Heart left ventricle (tissue), 13 donors: Measurements from ENCODE around the gene ZNF20.

Experiments used
- POLR2A ChIP-seq, 2 donors: fragments of 450-650 bp; IDR thresholded peaks; one replicate each; pipeline ENCODE4 v1.6.1; 2017; ENCODE audit warnings: antibody characterized with exemption in 2 of 2, mild to moderate bottlenecking in 2 of 2, moderate library complexity in 2 of 2
- TF ChIP-seq, protein P1 (sequence below), 12 donors: fragments of 200-600 bp; sonication (generic) in 4 of 12; IDR thresholded peaks; one replicate each; pipeline versions ENCODE4 v1.5.0 to v1.8.0; 2018 to 2022; ENCODE audit warnings: antibody characterized with exemption in 12 of 12, mild to moderate bottlenecking in 5 of 12
- donor health status: ischemic (EF 13 %, LVEDD 7.1; RV severe dilation, severe dysfunction).
- donor health status: DM: no; HTN: yes; CAD: no.
- donor health status: DM: no; HTN: no; CAD: no.
- donor health status: ischemic (EF 25% LVEDD 6.9; RV normal size, moderate dysfunction).
- donor health status: ischemic (EF 25% LVEDD 5.7; RV mildly dilated, moderate dysfunction).
- donor health status: ischemic (EF 35%, LVEDD 5.7; RV mildly dilated, moderate dysfunction).
- donor health status: nonischemic (EF 11% LVEDD 7.7; RV severe dilation, severe dysfunction).
- donor health status: DM: yes; HTN: yes; CAD: no.
- donor health status: PGD.
- donor health status: ischemic (EF 29% LVEDD 5.4; RV normal size, mild dysfunction).
- donor health status: nonischemic (EF 23%, LVEDD 6.1; RV moderate dilation, normal function).

DNA sequence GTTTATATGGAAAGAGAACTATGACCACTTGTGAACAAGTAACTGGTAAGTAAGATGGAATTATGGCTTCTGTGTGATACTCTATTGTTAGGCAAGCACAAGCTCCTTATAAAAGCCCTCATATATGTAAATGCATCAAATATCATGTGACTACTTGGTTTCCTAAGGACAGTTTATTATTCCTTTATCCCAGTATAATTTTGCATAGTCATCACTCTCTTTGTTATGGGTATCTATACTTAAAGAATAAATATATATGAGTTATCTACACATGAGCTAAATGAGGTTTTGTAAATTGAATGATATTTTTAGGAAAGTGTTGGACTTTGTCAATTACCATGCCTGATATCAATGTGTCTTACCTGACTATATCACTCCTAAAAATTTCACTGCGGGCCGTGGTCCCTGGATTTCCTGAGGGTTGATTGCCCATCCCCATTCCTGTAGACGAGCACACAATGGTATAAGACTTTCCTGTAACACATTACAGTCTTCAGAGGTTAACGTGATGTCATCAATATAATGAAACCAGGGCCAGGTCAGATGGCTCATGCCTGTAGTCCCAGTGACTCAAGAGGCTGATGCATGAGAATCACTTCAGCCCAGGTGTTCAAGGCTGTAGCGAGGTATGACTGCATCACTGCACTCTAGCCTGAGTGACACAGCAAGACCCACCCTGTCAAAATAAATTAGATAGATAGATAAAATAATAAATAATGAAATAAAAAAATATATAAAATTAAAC, 54.9 kb downstream of the ZNF20 start:
- TF ChIP-seq, protein P1, sequence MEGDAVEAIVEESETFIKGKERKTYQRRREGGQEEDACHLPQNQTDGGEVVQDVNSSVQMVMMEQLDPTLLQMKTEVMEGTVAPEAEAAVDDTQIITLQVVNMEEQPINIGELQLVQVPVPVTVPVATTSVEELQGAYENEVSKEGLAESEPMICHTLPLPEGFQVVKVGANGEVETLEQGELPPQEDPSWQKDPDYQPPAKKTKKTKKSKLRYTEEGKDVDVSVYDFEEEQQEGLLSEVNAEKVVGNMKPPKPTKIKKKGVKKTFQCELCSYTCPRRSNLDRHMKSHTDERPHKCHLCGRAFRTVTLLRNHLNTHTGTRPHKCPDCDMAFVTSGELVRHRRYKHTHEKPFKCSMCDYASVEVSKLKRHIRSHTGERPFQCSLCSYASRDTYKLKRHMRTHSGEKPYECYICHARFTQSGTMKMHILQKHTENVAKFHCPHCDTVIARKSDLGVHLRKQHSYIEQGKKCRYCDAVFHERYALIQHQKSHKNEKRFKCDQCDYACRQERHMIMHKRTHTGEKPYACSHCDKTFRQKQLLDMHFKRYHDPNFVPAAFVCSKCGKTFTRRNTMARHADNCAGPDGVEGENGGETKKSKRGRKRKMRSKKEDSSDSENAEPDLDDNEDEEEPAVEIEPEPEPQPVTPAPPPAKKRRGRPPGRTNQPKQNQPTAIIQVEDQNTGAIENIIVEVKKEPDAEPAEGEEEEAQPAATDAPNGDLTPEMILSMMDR (IDR thresholded peaks at IDR 0.05): no peak
- no peak for TF ChIP-seq POLR2A (IDR thresholded peaks at IDR 0.05)
